HG03442 (cell line): Measurements from ENCODE around the gene GRIA3.

Experiments used
- ATAC-seq: cut with Tn5 transposase; IDR thresholded peaks from one replicate; pipeline ENCODE4 v1.9.1; 2021; ENCODE audit warnings: mild to moderate bottlenecking, moderate library complexity; ENCODE audit not compliant: unreplicated experiment

The GRIA3 gene

GRCh38 chrX:123184219-123184865 is at the start of gene GRIA3:
GRIA3 (plus strand) TSS chrX:123184278; CDS start chrX:123184536, 258 bp downstream.
- no peak for ATAC-seq

GRCh38 chrX:123138473-123138872 is 45.6 kb upstream of the GRIA3 start:
- ATAC-seq = no peak

DNA sequence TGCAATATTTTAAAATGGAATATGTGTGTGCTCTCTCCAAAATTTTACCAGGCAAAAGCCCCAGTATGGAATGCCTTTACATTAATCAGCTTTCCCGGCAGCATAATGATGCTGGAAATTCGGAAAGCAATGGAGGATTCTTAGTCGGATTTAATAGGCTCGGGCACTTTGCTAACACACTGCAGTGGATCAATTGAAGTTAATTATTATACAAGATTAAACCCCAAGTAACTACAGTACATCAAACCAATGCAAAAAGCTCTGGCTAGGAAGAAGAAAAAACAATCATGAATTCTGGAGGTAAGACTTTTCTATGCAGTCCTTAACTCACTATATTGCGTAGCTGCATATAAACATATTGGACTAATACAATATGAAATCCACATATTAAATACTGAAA is 43.6 kb upstream of the GRIA3 start:
- no peak for ATAC-seq

DNA sequence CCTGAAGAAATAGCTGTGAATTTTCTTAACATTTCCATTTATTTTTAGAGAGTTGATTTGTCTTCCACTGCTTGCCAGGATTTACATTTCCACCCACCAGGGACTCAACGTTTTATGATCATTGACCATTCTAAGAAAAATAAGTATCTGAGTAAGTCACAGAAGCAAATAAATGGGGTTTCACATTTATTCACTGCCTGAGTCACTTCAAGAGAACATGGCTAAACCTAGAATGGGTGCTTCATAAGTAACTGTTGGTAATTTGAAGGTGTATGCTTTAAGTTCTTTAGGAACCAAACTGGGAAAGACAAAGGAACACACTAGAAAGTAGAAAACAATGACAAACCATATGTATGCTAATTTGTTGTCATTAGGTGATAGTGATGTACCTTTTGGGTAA is 43.2 kb upstream of the GRIA3 start:
- ATAC-seq = no peak

DNA sequence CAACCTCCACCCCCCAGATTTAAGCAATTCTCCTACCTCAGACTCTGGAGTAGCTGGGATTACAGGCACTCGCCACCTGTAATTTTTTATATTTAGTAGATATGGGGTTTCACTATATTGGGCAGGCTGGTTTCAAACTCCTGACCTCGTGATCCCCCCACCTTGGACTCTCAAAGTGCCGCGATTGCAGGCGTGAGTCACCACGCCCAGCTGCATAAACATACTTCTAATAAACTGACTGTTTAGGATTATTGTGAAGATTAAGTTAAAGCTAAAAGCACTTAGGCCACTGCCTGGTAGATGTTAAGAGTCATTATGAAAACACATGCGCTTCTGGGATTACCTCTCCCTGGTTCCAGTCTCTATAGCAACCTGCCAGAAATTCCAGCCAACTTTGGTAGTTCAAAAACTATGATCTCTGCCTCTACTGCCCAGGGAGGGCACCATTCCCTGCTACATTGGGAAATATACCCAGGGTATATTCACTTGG is 30.2 kb upstream of the GRIA3 start:
- no peak for ATAC-seq

DNA sequence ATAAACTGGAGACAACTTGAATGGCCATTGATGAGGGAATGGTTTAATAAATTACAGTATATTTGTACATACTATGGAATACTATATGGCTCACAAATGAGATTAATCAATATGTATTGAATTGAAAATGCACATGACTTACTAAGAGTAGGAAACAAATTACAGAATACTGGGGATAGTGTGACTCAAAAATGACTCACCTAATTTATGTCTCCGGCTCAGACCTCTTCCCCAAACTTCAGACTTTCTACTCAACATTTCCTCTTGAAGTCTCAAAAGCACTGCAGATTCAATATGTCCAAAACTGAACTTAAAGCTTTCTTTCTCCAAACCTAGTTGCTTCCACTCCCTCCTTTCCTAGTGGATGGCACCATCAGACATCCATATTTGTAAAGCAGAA is 28.8 kb upstream of the GRIA3 start:
- no peak for ATAC-seq

- no peak for ATAC-seq
Observed at GRCh38 chrX:123157586-123157985, 26.5 kb upstream of the GRIA3 start.

GRCh38 chrX:123159403-123159802 is 24.7 kb upstream of the GRIA3 start:
- ATAC-seq = no peak

DNA sequence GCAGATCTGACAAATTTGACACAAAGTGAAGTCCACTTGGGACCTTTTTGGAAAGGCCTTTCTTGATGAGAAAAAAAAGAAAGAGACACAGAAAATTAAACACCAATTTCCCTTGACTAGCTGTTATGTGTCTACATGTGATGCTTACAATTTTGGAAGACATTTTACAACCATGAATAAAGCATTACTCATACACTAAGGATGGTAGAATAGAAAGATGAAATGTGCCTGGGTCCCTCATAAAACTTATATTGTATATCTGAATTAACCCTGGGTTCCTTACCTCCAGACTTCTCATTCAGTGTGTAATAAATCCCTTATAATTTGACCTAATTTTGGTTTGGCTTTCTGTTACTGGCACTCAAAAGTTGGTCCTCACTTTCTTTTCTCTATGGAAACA is 16.5 kb upstream of the GRIA3 start:
- ATAC-seq = no peak

DNA sequence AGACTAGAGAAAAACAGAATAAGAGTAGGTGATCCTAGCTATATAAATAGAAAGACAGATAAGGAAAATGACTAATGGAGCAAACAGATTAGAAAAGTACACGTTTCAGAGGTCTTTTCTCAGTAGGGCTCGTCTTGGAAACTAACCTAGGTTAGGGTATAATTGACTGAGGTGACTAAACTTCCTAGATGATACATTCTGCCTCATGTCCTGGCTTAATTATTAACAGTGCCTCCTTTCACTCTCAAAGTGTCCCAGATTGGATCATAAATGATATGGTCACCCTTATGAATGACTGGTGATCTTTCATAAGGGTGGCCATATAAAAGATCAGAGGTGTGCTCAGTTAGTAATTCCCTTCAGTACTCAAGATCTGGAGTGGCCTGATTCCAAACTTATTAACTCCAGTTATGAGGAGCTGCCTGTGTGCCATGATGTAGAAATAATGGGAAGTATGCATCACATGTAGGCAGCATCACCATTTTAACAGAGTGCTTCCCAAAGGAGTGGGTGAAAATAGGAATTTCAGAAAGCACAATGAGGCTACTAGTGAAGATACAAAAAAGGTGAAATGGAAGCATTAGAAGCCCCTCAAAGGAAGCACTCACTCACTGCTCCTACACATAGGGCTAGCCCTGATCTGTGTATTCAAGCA is 14.7 kb upstream of the GRIA3 start:
- ATAC-seq = no peak

DNA sequence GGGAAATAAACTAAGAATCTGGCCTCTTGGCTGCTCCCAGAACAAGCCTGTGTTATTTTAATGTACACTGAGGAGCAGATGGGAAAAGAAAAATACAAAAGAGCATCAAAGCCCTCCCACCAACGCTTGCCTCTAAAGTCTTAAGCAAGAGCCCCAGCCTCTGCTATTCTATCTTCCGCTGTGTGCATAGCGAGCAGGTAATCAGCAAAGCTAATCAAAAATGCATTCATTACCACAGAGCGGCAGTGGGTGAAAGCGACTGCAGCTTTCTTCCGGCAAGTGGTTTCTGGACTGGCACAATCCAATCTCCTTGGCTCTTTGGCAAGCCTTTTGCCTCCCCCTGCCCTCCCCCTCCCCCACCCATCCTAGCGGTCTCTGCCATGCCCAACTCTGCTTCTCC is 13.5 kb upstream of the GRIA3 start:
- no peak for ATAC-seq

GRCh38 chrX:123171781-123172180 is 12.3 kb upstream of the GRIA3 start:
- ATAC-seq = no peak

DNA sequence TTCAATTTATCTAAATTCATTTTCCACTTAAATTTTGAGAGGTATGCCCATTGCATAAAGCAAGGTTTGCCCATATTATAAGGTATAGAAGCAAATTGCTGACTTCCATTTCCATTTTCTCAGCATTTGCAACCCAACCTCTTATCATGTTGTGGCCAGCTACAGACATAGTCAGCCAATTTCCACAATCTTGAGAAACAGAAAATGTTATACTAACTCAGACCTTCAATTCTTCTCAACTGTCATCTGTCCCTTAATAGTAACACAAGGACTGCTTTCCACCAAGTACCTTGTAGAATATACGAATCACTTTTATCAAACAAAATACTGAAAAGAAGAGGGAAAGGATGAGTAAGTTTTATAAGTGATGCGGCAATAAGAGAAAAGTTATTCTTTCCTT is 11.2 kb upstream of the GRIA3 start:
- ATAC-seq = no peak

DNA sequence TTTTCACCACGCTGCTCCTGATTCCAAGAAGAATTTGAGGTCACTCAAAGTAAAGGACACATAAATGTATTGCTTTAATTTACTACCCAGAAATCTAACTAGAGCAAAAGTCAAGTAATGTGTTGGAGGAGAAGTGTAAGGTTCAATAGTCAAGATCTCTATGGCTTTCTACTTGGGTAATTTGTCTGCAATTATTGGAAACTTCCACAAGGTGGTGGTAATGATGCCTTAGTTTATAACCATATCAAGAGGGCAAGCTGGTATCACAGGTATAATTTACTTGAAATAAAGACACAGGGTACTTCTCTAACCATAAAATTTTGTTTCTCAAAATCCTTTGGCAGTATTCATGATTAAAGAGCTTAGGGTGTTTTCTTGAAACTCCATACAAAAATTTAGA is 10.2 kb upstream of the GRIA3 start:
- no peak for ATAC-seq

- no peak for ATAC-seq
Observed at GRCh38 chrX:123175366-123176122, 8.5 kb upstream of the GRIA3 start.

GRCh38 chrX:123181233-123181914 is 2.7 kb upstream of the GRIA3 start:
- ATAC-seq = no peak

DNA sequence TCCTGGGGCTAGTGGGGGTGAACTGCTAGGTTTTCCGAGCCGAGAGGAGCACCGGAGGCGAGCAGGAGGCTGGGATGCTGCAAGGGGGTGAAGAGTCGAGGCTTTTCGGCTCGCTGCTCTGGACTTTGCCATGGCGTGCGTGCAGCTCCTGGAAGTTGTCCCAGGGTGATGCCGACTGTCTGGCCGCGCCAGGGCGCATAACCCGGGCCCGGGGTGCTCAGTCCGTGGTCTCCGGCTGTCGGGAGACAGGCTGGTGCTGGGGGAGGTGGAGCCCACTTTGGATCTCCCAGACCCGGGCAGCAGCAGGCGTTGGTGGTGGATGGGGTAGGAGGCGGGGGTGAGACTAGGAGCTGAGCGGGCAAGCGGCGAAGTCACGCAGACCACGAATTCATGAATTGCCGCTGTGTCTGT is 793 bp downstream of the GRIA3 start:
- ATAC-seq = no peak

GRCh38 chrX:123185721-123186120 is 1.6 kb downstream of the GRIA3 start:
- no peak for ATAC-seq

DNA sequence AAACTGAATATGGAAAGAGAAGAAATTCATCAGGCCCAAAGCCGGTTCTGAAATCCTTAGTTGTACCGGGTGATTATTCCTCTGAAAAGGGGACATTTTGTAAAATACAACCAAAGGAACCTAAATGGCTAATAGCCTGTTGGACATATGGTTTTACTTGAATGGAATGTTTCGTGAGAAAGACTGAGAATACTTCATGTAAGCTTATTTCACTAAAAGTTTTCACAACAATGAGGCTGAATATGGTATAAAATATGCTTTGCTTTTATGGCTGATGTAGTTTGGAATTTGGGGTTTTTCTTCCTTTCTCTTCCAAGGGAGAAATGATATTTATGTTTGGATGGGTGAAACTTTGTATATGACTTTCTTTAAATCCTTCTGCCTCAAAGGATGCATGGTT is 2.7 kb downstream of the GRIA3 start:
- ATAC-seq = no peak

DNA sequence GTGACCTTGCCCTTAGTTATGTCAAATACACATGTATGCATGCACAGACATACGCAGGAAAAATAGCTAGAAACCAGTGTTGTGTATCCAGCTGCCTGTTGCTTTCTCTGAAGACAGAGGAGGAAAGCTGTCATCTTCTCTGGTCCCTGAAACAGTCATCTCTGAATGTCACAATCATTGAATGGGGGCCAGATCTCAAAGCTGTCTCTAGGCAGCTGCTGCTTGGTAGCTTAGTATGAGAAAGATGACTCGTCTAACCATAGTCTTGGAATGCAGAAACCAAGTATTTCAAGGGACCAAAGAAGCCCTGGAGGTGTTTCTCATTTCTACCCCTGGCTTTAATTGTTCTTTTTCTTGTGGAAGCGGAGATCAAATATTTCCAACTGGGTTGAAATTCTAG is 4.0 kb downstream of the GRIA3 start:
- no peak for ATAC-seq

DNA sequence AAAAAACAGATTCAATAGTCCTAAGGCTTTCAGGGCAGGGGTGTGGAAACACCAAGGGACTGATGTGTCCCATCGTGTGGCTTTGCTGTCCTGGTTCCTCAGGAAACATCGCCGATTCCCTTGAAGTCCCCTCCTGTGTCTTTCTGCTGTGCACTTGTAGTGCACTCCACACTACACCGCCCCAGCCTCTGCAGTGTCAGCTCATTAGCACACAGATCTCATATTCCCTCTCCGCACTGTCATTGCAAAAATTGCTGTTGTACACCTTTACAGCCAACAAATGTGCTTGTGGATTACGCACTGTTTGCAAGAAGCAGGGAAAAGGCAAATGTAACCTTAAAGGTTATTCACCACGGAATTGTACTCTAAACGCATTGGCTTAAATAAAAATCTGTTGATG is 5.3 kb downstream of the GRIA3 start:
- no peak for ATAC-seq
